HepG2 (cell line): ENCODE data around the gene AANAT. TPM values are rescaled to one million over a fixed set of nuclear protein-coding genes. Genes with fewer than 3 reads are reported as not detected.

Source experiments
- ATF5 ChIP-seq: sonication (generic); formaldehyde crosslinking; IDR thresholded peaks from 2 replicates; pipeline ENCODE4 v1.4.0; 2020; ENCODE audit warnings: mild to moderate bottlenecking, low read depth, missing genetic modification reagents
- DMTF1 ChIP-seq: sonication (generic); formaldehyde crosslinking; IDR thresholded peaks from 2 replicates; pipeline ENCODE4 v1.4.0; 2020; ENCODE audit warnings: mild to moderate bottlenecking, missing genetic modification reagents
- FOXC1 ChIP-seq: sonication (generic); formaldehyde crosslinking; IDR thresholded peaks from 2 replicates; pipeline ENCODE4 v1.8.0; 2022; ENCODE audit warnings: mild to moderate bottlenecking, missing genetic modification reagents, borderline replicate concordance
- ISL2 ChIP-seq: sonication (generic); formaldehyde crosslinking; IDR thresholded peaks from 2 replicates; pipeline ENCODE4 v1.5.0; 2020; ENCODE audit warnings: missing genetic modification reagents
- NFYB ChIP-seq: sonication (generic); formaldehyde crosslinking; IDR thresholded peaks from 2 replicates; pipeline ENCODE4 v1.4.0; 2020; ENCODE audit warnings: missing genetic modification reagents
- ZBTB40 ChIP-seq, 2 experiments: fragments of 450-650 bp in 1 of 2; sonication (generic) in 1 of 2; formaldehyde crosslinking in 1 of 2; IDR thresholded peaks; 2 replicates each; pipeline versions ENCODE4 v1.6.1 to v1.8.0; 2016 to 2022; ENCODE audit warnings: antibody characterized with exemption in 1 of 2, mild to moderate bottlenecking in 1 of 2, missing genetic modification reagents in 1 of 2
- ZMYM3 ChIP-seq: sonication (generic); formaldehyde crosslinking; IDR thresholded peaks from 2 replicates; pipeline ENCODE4 v1.5.1; 2020; ENCODE audit warnings: mild to moderate bottlenecking, missing genetic modification reagents
- ZNF335 ChIP-seq: sonication (generic); formaldehyde crosslinking; IDR thresholded peaks from 2 replicates; pipeline ENCODE4 v1.4.0; 2020; ENCODE audit warnings: missing genetic modification reagents
- ZNF362 ChIP-seq: sonication (generic); formaldehyde crosslinking; IDR thresholded peaks from 2 replicates; pipeline ENCODE4 v1.4.0; 2020; ENCODE audit warnings: missing genetic modification reagents, mild to moderate bottlenecking, borderline replicate concordance
- ZNF652 ChIP-seq: IDR thresholded peaks from 2 replicates; pipeline ENCODE4 v1.6.1; 2016; ENCODE audit warnings: low read depth, borderline replicate concordance
- ZSCAN5A ChIP-seq: sonication (generic); formaldehyde crosslinking; IDR thresholded peaks from 2 replicates; pipeline ENCODE4 v1.8.0; 2022; ENCODE audit warnings: mild to moderate bottlenecking, missing genetic modification reagents, borderline replicate concordance
- polyA plus RNA-seq, 8 experiments: library from polyadenylated mRNA; depleted of rRNA in 3 of 8; stranded (reverse) in 7 of 8; unstranded in 1 of 8; fragments of >200 nt; fragmentation: Illumina TruSeq in 4 of 8; extraction: Trizol in 4 of 8; gene quantifications; 2 replicates each; pipeline versions ENCODE4 v1.2.1 to v1.2.3, GENCODE V29; 2011 to 2016; ENCODE audit warnings: low read depth in 4 of 8, missing spikeins in 1 of 8, mixed read lengths in 1 of 8; ENCODE audit not compliant: insufficient read depth in 1 of 8
- total RNA-seq, 5 experiments: library from RNA; depleted of rRNA; stranded (reverse); fragments of >200 nt; fragmentation: Illumina TruSeq; extraction: Trizol; gene quantifications; 2 replicates each; pipeline ENCODE4 v1.2.3, GENCODE V29; 2016; ENCODE audit warnings: low read depth in 1 of 5

AANAT gene
- total and polyA plus RNA-seq, 2 of the 13 experiments (the other 11 are each of a cell fraction or from before 2014, with no cell fraction given), result 0.07 TPM; not detected in 1

GRCh38 chr17:76497979-76498875 is 30.8 kb downstream of the AANAT start (continued):
- TF ChIP-seq ZBTB40 (IDR thresholded peaks at IDR 0.05), result no peak
- TF ChIP-seq ZBTB40 (CRISPR knock-in tag; IDR thresholded peaks at IDR 0.05), result peak; percentile 86; the same call in 1 of the 2 replicates
- peak; percentile 46 for TF ChIP-seq ZMYM3 (CRISPR knock-in tag)
- TF ChIP-seq NFYB (CRISPR knock-in tag), result no peak
- TF ChIP-seq DMTF1 (CRISPR knock-in tag), result 0 out of 2 replicates have a peak, but pooled peaks have one; percentile 28
- TF ChIP-seq ISL2 (CRISPR knock-in tag), result peak; percentile 24; the same call in 1 of the 2 replicates
- no peak for TF ChIP-seq ZSCAN5A
- peak; percentile 93 for TF ChIP-seq FOXC1
- TF ChIP-seq ATF5, result 0 out of 2 replicates have a peak, but pooled peaks have one; percentile 15
- TF ChIP-seq ZNF362, result peak; percentile 29; the same call in 1 of the 2 replicates
- no peak for TF ChIP-seq ZNF335 (CRISPR knock-in tag)
- no peak for TF ChIP-seq ZNF652 (CRISPR knock-in tag)
